HepG2 (cell line): ENCODE measurements around the gene C1orf21. TPM values are rescaled to one million over a fixed set of nuclear protein-coding genes. Genes with fewer than 3 reads are reported as not detected.

Experiments
- ATAC-seq: fragments of 200-7000 bp; cut with Tn5 transposase; 3 replicates; pipeline ENCODE4 v1.9.1; 2020; ENCODE audit warnings: mild to moderate bottlenecking, moderate library complexity
- BruUV-seq: library from RNA; stranded (reverse); fragments of 400-500 nt; replicated peaks from 2 replicates; lab custom pipeline; 2021; lab: Mats Ljungman, UMichigan
- CTCF ChIA-PET: fragments of 300-600 bp; formaldehyde crosslinking; extraction: SDS; loops from one replicate; lab custom pipeline; 2021; ENCODE audit warnings: low total read pairs, inconsistent platforms, low intra/inter-chr PET ratio; lab: Yijun Ruan, JAX
- POLR2A ChIA-PET: fragments of 350-600 bp; sonication (Branson Sonifier 250); formaldehyde crosslinking; loops from one replicate; lab custom pipeline; 2020; ENCODE audit warnings: antibody characterized with exemption, inconsistent platforms; lab: Yijun Ruan, JAX
- DNase-seq: peaks from one replicate; pipeline ENCODE4 v3.0.0-alpha.2; 2015; ENCODE audit warnings: low spot score
- FAIRE-seq: peaks from 3 replicates; lab custom pipeline; 2011; peaks lifted over from hg19 to GRCh38; lab: Jason Lieb, UNC
- H2AFZ ChIP-seq: one replicate; pipeline ENCODE4 v1.6.1; 2011; ENCODE audit warnings: low read length, inconsistent platforms
- H3K27ac ChIP-seq: fragments of 300-600 bp; 3 replicates; pipeline ENCODE4 v1.8.0; 2011; ENCODE audit warnings: mixed run types, mild to moderate bottlenecking, mixed read lengths, low read length, inconsistent platforms; ENCODE audit not compliant: insufficient read depth; ENCODE audit errors: extremely low read length
- H3K27me3 ChIP-seq, 2 experiments: fragments of 200-600 bp in 1 of 2; 2 replicates in 1 of 2; 3 replicates in 1 of 2; pipeline versions ENCODE4 v1.6.0 to v1.8.0; 2011; ENCODE audit warnings: low read length in 2 of 2, mild to moderate bottlenecking in 2 of 2, moderate library complexity in 2 of 2, inconsistent platforms in 1 of 2; ENCODE audit not compliant: insufficient read depth in 2 of 2, control insufficient read depth in 1 of 2
- H3K36me3 ChIP-seq, 2 experiments: fragments of 200-600 bp in 1 of 2; replicated peaks in 1 of 2; 2 replicates in 1 of 2; 3 replicates in 1 of 2; pipeline versions ENCODE4 v1.5.1 to v1.8.0; 2011; ENCODE audit warnings: low read length in 2 of 2, inconsistent platforms in 1 of 2; ENCODE audit not compliant: insufficient read depth in 2 of 2, control insufficient read depth in 1 of 2
- H3K4me1 ChIP-seq: 2 replicates; pipeline ENCODE4 v1.5.1; 2012; ENCODE audit warnings: low read length, inconsistent platforms; ENCODE audit not compliant: insufficient read depth
- H3K4me2 ChIP-seq: 2 replicates; pipeline ENCODE4 v1.6.0; 2011; ENCODE audit warnings: low read depth, low read length, inconsistent platforms
- H3K4me3 ChIP-seq, 3 experiments: fragments of 200-600 bp in 1 of 3; sonication (generic), shearing (Covaris generic) in 1 of 3; replicated peaks in 1 of 3; 2 replicates each; pipeline ENCODE4 v1.5.1; 2011 to 2016; ENCODE audit warnings: low read length in 3 of 3, inconsistent platforms in 2 of 3, low read depth in 2 of 3, mild to moderate bottlenecking in 2 of 3, control low read depth in 1 of 3, mixed read lengths in 1 of 3; ENCODE audit not compliant: insufficient read depth in 1 of 3
- H3K79me2 ChIP-seq: one replicate; pipeline ENCODE4 v1.6.1; 2011; ENCODE audit warnings: low read length, inconsistent platforms; ENCODE audit not compliant: insufficient read depth
- H3K9ac ChIP-seq: 2 replicates; pipeline ENCODE4 v1.6.0; 2011; ENCODE audit warnings: mild to moderate bottlenecking, low read depth, low read length, inconsistent platforms; ENCODE audit not compliant: insufficient read depth
- H3K9me3 ChIP-seq: 2 replicates; pipeline ENCODE4 v1.5.1; 2012; ENCODE audit warnings: mild to moderate bottlenecking, low read length
- H4K20me1 ChIP-seq: 2 replicates; pipeline ENCODE4 v1.6.0; 2011; ENCODE audit warnings: inconsistent platforms, mild to moderate bottlenecking, low read length, moderate library complexity; ENCODE audit not compliant: insufficient read depth
- ATF4 ChIP-seq, 2 experiments: fragments of 450-650 bp in 1 of 2; sonication (generic) in 1 of 2; formaldehyde crosslinking; IDR thresholded peaks; 2 replicates each; pipeline versions ENCODE4 v1.5.0 to v1.8.0; 2020 to 2022; ENCODE audit warnings: mild to moderate bottlenecking in 1 of 2, missing genetic modification reagents in 1 of 2
- ATF5 ChIP-seq: sonication (generic); formaldehyde crosslinking; IDR thresholded peaks from 2 replicates; pipeline ENCODE4 v1.4.0; 2020; ENCODE audit warnings: mild to moderate bottlenecking, low read depth, missing genetic modification reagents
- HMG20B ChIP-seq: conservative IDR thresholded peaks from 2 replicates; pipeline ENCODE4 v1.6.1; 2016; ENCODE audit warnings: missing genetic modification reagents, missing compliant biosample characterization
- HNRNPL ChIP-seq: fragments of 200-400 bp; formaldehyde crosslinking; IDR thresholded peaks from 2 replicates; pipeline ENCODE4 v1.6.1; 2017; ENCODE audit warnings: mild to moderate bottlenecking, low read depth, low read length
- NKX3-1 ChIP-seq: sonication (generic); formaldehyde crosslinking; IDR thresholded peaks from 2 replicates; pipeline ENCODE4 v1.5.0; 2020; ENCODE audit warnings: missing genetic modification reagents
- PCBP1 ChIP-seq: fragments of 200-400 bp; formaldehyde crosslinking; IDR thresholded peaks from 2 replicates; pipeline ENCODE4 v1.6.1; 2017; ENCODE audit warnings: mild to moderate bottlenecking, low read depth, low read length, borderline replicate concordance
- SATB2 ChIP-seq: sonication (generic); formaldehyde crosslinking; IDR thresholded peaks from 2 replicates; pipeline ENCODE4 v1.5.0; 2020; ENCODE audit warnings: missing genetic modification reagents
- ZNF326 ChIP-seq: sonication (generic); formaldehyde crosslinking; IDR thresholded peaks from 2 replicates; pipeline ENCODE4 v1.4.0; 2020; ENCODE audit warnings: missing genetic modification reagents, borderline replicate concordance
- ZNF605 ChIP-seq: sonication (generic); formaldehyde crosslinking; IDR thresholded peaks from 2 replicates; pipeline ENCODE4 v1.8.0; 2022; ENCODE audit warnings: mild to moderate bottlenecking, missing genetic modification reagents
- ZNF816 ChIP-seq: sonication (generic); formaldehyde crosslinking; IDR thresholded peaks from 2 replicates; pipeline ENCODE4 v1.8.0; 2022; ENCODE audit warnings: missing genetic modification reagents, mild to moderate bottlenecking, borderline replicate concordance
- WGBS: methylation state at CpG from one replicate; pipeline ENCODE4 v1.1.6; 2017; ENCODE audit warnings: low lambda C conversion rate; 5-methylcytosine and 5-hydroxymethylcytosine counted together
- in situ Hi-C: cut with HindIII; loops from 2 replicates; pipeline ENCODE4 v1.10.0; 2017; ENCODE audit warnings: low pct_unique_long_range_greater_than_20kb; ENCODE audit not compliant: extremely low pct_ligation_motif_present
- intact Hi-C: fragments of 100-400 bp; cut with micrococcal nuclease; formaldehyde crosslinking; loops from one replicate; pipeline ENCODE4 v1.10.0; 2022; ENCODE audit not compliant: unreplicated experiment
- polyA plus RNA-seq, 8 experiments: library from polyadenylated mRNA; depleted of rRNA in 3 of 8; stranded (reverse) in 7 of 8; unstranded in 1 of 8; fragments of >200 nt; fragmentation: Illumina TruSeq in 4 of 8; extraction: Trizol in 4 of 8; gene quantifications; 2 replicates each; pipeline versions ENCODE4 v1.2.1 to v1.2.3, GENCODE V29; 2011 to 2016; ENCODE audit warnings: low read depth in 4 of 8, missing spikeins in 1 of 8, mixed read lengths in 1 of 8; ENCODE audit not compliant: insufficient read depth in 1 of 8
- total RNA-seq, 5 experiments: library from RNA; depleted of rRNA; stranded (reverse); fragments of >200 nt; fragmentation: Illumina TruSeq; extraction: Trizol; gene quantifications; 2 replicates each; pipeline ENCODE4 v1.2.3, GENCODE V29; 2016; ENCODE audit warnings: low read depth in 1 of 5

C1orf21 gene
- total and polyA plus RNA-seq, 2 of the 13 experiments (the other 11 are each of a cell fraction or from before 2014, with no cell fraction given) = not detected

- H3K79me2 ChIP-seq = no peaks in the 10 kb centered on the region
- CTCF ChIA-PET = no interaction called here
- peaks cover 0 to 8% of the 10 kb centered on the region in 2 experiments; a peak in 1 of 5 replicates for H3K27me3 ChIP-seq
- H4K20me1 ChIP-seq = no peaks in the 10 kb centered on the region
- H3K4me1 ChIP-seq = no peaks in the 10 kb centered on the region
- H3K9me3 ChIP-seq = no peaks in the 10 kb centered on the region; the same call in 1 of the 2 replicates
- no peak for TF ChIP-seq PCBP1
- TF ChIP-seq ZNF605 (CRISPR knock-in tag) = no peak
- TF ChIP-seq SATB2 (CRISPR knock-in tag) = no peak
- no peak for TF ChIP-seq ZNF326 (CRISPR knock-in tag)
- TF ChIP-seq, all 625 proteins: peak for 0
- DNase-seq (no peak), ATAC-seq (no peak), FAIRE-seq (no peak)
- Histone ChIP-seq H3K4me3 (no peak overlapping the region), H3K9ac (no peak overlapping the region), H3K27ac (no peak overlapping the region), H3K36me3 (no peaks in the 10 kb centered on the region), H2AFZ (no peak overlapping the region), H3K4me2 (no peak overlapping the region)
- POLR2A ChIA-PET = no interaction called here
- in situ Hi-C loops (no loop called here), intact Hi-C loops (no loop called here)
- under 1% methylated on average over 7 of the region's 7 CpGs for WGBS
- BruUV-seq = no TSS peak
These were observed 147.9 kb downstream of the C1orf21 start for GRCh38 chr1:184534690-184535089.

- Histone ChIP-seq H3K27ac (no peak overlapping the region), H4K20me1 (no peaks in the 10 kb centered on the region), H3K4me1 (no peaks in the 10 kb centered on the region), H3K9me3 (no peaks in the 10 kb centered on the region; the same call in 1 of the 2 replicates), H3K9ac (no peak overlapping the region), H3K4me2 (no peak overlapping the region), H3K36me3 (no peaks in the 10 kb centered on the region), H3K4me3 (no peak overlapping the region), H2AFZ (no peak overlapping the region), H3K27me3 (peaks cover 0 to 8% of the 10 kb centered on the region in 2 experiments; a peak in 1 of 5 replicates), H3K79me2 (no peaks in the 10 kb centered on the region)
- no peak for FAIRE-seq
- no peak for ATAC-seq
- ChIA-PET CTCF (no interaction called here), POLR2A (no interaction called here)
- under 1% methylated on average over 5 of the region's 5 CpGs for WGBS
- in situ Hi-C loops (no loop called here), intact Hi-C loops (no loop called here)
- BruUV-seq = no TSS peak
- no peak for DNase-seq
- TF ChIP-seq HNRNPL = no peak
- TF ChIP-seq ZNF816 (CRISPR knock-in tag) = no peak
- TF ChIP-seq NKX3-1 (CRISPR knock-in tag) = no peak
- TF ChIP-seq ATF4 (CRISPR knock-in tag; IDR thresholded peaks at IDR 0.05) = no peak
- no peak for TF ChIP-seq ATF5 (CRISPR knock-in tag)
- TF ChIP-seq HMG20B (CRISPR knock-in tag) = no peak
These were observed 148.6 kb downstream of the C1orf21 start for GRCh38 chr1:184535191-184535970.
